ENCODE measurements around the gene LAMB1. TPM values are rescaled to one million over a fixed set of nuclear protein-coding genes. Genes with fewer than 3 reads are reported as not detected.

LAMB1 gene
- total and polyA plus RNA-seq, 5 experiments from 2014 or later = 0.13 to 1.5 (median 0.57) TPM; not detected in 1

- Mint-ChIP-seq H3K27ac (no peak overlapping the region), H3K9me3 (no peaks in the 10 kb centered on the region), H3K36me3 (no peaks in the 10 kb centered on the region), H3K4me1 (peaks cover 0 to 6% (median under 1%) of the 10 kb centered on the region in 4 donors), H3K4me3 (no peak overlapping the region), H3K27me3 (peaks cover 2 to 21% (median 11%) of the 10 kb centered on the region in 5 donors)
- no peak for DNase-seq
- POLR2A ChIA-PET = no interaction called here
- no peak for ATAC-seq
Measured at GRCh38 chr7:108015740-108016139, 12.8 kb upstream of the LAMB1 start.

- Mint-ChIP-seq H3K9me3 (no peaks in the 10 kb centered on the region), H3K4me1 (peaks cover 0 to 6% (median under 1%) of the 10 kb centered on the region in 4 donors), H3K4me3 (no peak overlapping the region), H3K27me3 (peaks cover 4 to 18% (median 12%) of the 10 kb centered on the region in 5 donors), H3K27ac (no peak overlapping the region), H3K36me3 (no peaks in the 10 kb centered on the region)
- no peak for ATAC-seq
- POLR2A ChIA-PET = no interaction called here
- DNase-seq = no peak
Measured at GRCh38 chr7:108014747-108015682, 12.1 kb upstream of the LAMB1 start.

GRCh38 chr7:108014215-108014614 is 11.3 kb upstream of the LAMB1 start:
- Mint-ChIP-seq H3K9me3 (no peaks in the 10 kb centered on the region), H3K4me1 (peaks cover 0 to 6% (median under 1%) of the 10 kb centered on the region in 4 donors), H3K27me3 (peaks cover 4 to 13% (median 8%) of the 10 kb centered on the region in 5 donors), H3K4me3 (no peak overlapping the region), H3K36me3 (no peaks in the 10 kb centered on the region), H3K27ac (no peak overlapping the region)
- ATAC-seq = no peak
- POLR2A ChIA-PET = no interaction called here
- DNase-seq = no peak

- H3K36me3 Mint-ChIP-seq = no peaks in the 10 kb centered on the region
- no peak overlapping the region for H3K27ac Mint-ChIP-seq
- DNase-seq = no peak
- ATAC-seq = no peak
- H3K4me1 Mint-ChIP-seq = peaks cover 0 to 6% (median 0%) of the 10 kb centered on the region in 4 donors
- no peaks in the 10 kb centered on the region for H3K9me3 Mint-ChIP-seq
- peaks cover 0 to 12% (median 7%) of the 10 kb centered on the region in 5 donors for H3K27me3 Mint-ChIP-seq
- no peak overlapping the region for H3K4me3 Mint-ChIP-seq
- POLR2A ChIA-PET = no interaction called here
Measured at GRCh38 chr7:108012499-108013430, 9.8 kb upstream of the LAMB1 start.

- H3K27me3 Mint-ChIP-seq = peaks cover 20 to 31% (median 24%) of the 10 kb centered on the region in 5 donors
- ATAC-seq (no peak), DNase-seq (no peak)
- no peak overlapping the region for H3K4me3 Mint-ChIP-seq
- no peak overlapping the region for H3K27ac Mint-ChIP-seq
- POLR2A ChIA-PET = no interaction called here
- H3K4me1 Mint-ChIP-seq = peaks cover 0 to 2% (median 0%) of the 10 kb centered on the region in 4 donors
- H3K9me3 Mint-ChIP-seq = peaks cover 0 to 2% (median 0%) of the 10 kb centered on the region in 9 donors
- H3K36me3 Mint-ChIP-seq = no peaks in the 10 kb centered on the region
Measured at GRCh38 chr7:108010377-108010776, 7.4 kb upstream of the LAMB1 start.

- peaks cover 0 to 2% (median 0%) of the 10 kb centered on the region in 9 donors for H3K9me3 Mint-ChIP-seq
Measured at GRCh38 chr7:108009873-108010272, 6.9 kb upstream of the LAMB1 start.

GRCh38 chr7:108008827-108009226 is 5.9 kb upstream of the LAMB1 start:
- peaks cover 6 to 12% (median 8%) of the 10 kb centered on the region in 4 donors for H3K4me1 Mint-ChIP-seq
- DNase-seq (no peak), ATAC-seq (no peak)
- peaks cover 0 to 5% (median 0%) of the 10 kb centered on the region in 9 donors for H3K9me3 Mint-ChIP-seq
- POLR2A ChIA-PET = no interaction called here
- H3K36me3 Mint-ChIP-seq = peaks cover 0 to 4% (median 3%) of the 10 kb centered on the region in 3 donors
- no peak overlapping the region for H3K27ac Mint-ChIP-seq
- no peak overlapping the region for H3K4me3 Mint-ChIP-seq
- H3K27me3 Mint-ChIP-seq = peaks cover 32 to 45% (median 37%) of the 10 kb centered on the region in 5 donors

More at GRCh38 chr7:108009873-108010272, 6.9 kb upstream of the LAMB1 start:
- POLR2A ChIA-PET = no interaction called here
- Mint-ChIP-seq H3K27ac (no peak overlapping the region), H3K36me3 (no peaks in the 10 kb centered on the region), H3K4me3 (no peak overlapping the region), H3K27me3 (peaks cover 25 to 36% (median 29%) of the 10 kb centered on the region in 5 donors), H3K4me1 (peaks cover 0 to 4% (median 2%) of the 10 kb centered on the region in 4 donors)
- no peak for DNase-seq
- no peak for ATAC-seq

- H3K27ac Mint-ChIP-seq = no peak overlapping the region
- no peak for ATAC-seq
- POLR2A ChIA-PET = no interaction called here
- H3K36me3 Mint-ChIP-seq = peaks cover 0 to 4% (median 4%) of the 10 kb centered on the region in 3 donors
- peaks cover 0 to 5% (median 0%) of the 10 kb centered on the region in 9 donors for H3K9me3 Mint-ChIP-seq
- DNase-seq = no peak
- peaks cover 32 to 50% (median 41%) of the 10 kb centered on the region in 5 donors for H3K27me3 Mint-ChIP-seq
- H3K4me1 Mint-ChIP-seq = peaks cover 6 to 15% (median 12%) of the 10 kb centered on the region in 4 donors
- no peak overlapping the region for H3K4me3 Mint-ChIP-seq
Measured at GRCh38 chr7:108008240-108008639, 5.3 kb upstream of the LAMB1 start.

- H3K27ac Mint-ChIP-seq = no peak overlapping the region
- POLR2A ChIA-PET = no interaction called here
- ATAC-seq = no peak
- H3K4me1 Mint-ChIP-seq = peaks cover 6 to 17% (median 13%) of the 10 kb centered on the region in 4 donors
- peaks cover 0 to 6% (median 4%) of the 10 kb centered on the region in 3 donors for H3K36me3 Mint-ChIP-seq
- no peak for DNase-seq
- peaks cover 32 to 53% (median 45%) of the 10 kb centered on the region in 5 donors for H3K27me3 Mint-ChIP-seq
- no peak overlapping the region for H3K4me3 Mint-ChIP-seq
- H3K9me3 Mint-ChIP-seq = peaks cover 0 to 5% (median 0%) of the 10 kb centered on the region in 9 donors
Measured at GRCh38 chr7:108007762-108008161, 4.8 kb upstream of the LAMB1 start.

GRCh38 chr7:108007261-108007660 is 4.3 kb upstream of the LAMB1 start:
- Mint-ChIP-seq H3K27me3 (peaks cover 30 to 55% (median 49%) of the 10 kb centered on the region in 5 donors), H3K4me3 (no peak overlapping the region), H3K27ac (no peak overlapping the region), H3K4me1 (peaks cover 9 to 20% (median 16%) of the 10 kb centered on the region in 4 donors), H3K36me3 (peaks cover 0 to 7% (median 4%) of the 10 kb centered on the region in 3 donors), H3K9me3 (peaks cover 0 to 5% (median 0%) of the 10 kb centered on the region in 9 donors)
- ATAC-seq (no peak), DNase-seq (no peak)
- POLR2A ChIA-PET = no interaction called here

- DNase-seq (no peak), ATAC-seq (no peak)
- Mint-ChIP-seq H3K27me3 (peaks cover 36 to 68% (median 59%) of the 10 kb centered on the region in 5 donors), H3K4me1 (peaks cover 12 to 34% (median 25%) of the 10 kb centered on the region in 4 donors), H3K4me3 (peak overlapping the region; percentile 53 to 85 (median 79)), H3K36me3 (peaks cover 0 to 7% (median 4%) of the 10 kb centered on the region in 3 donors), H3K27ac (peak overlapping the region in 2 of 10 donors; percentile 3 to 5), H3K9me3 (peaks cover 0 to 5% (median 0%) of the 10 kb centered on the region in 9 donors)
- POLR2A ChIA-PET = no interaction called here
Measured at GRCh38 chr7:108004220-108005142, 1.5 kb upstream of the LAMB1 start.

Data from naive thymus-derived CD8-positive, alpha-beta T cell (primary cell).